Neuronal stem cell (in vitro differentiated cells): ENCODE data around the gene ITPR2.

ENCODE experiments used
- DNase-seq: peaks from one replicate; pipeline ENCODE4 v3.0.0-alpha.2; 2013; ENCODE audit warnings: low spot score
- H2AFZ ChIP-seq: one replicate; pipeline ENCODE4 v1.6.1; 2013; ENCODE audit warnings: mild to moderate bottlenecking, low read length, inconsistent platforms
- H2AK5ac ChIP-seq: 2 replicates; pipeline ENCODE4 v1.6.1; 2013; ENCODE audit warnings: low read depth, mild to moderate bottlenecking, inconsistent platforms, low read length, moderate library complexity, mixed read lengths
- H2BK120ac ChIP-seq: 2 replicates; pipeline ENCODE4 v1.6.1; 2013; ENCODE audit warnings: low read depth, mild to moderate bottlenecking, inconsistent platforms, low read length, moderate library complexity, mixed read lengths
- H2BK12ac ChIP-seq: one replicate; pipeline ENCODE4 v1.6.1; 2013; ENCODE audit warnings: low read length, inconsistent platforms
- H2BK15ac ChIP-seq: 2 replicates; pipeline ENCODE4 v1.6.1; 2013; ENCODE audit warnings: mild to moderate bottlenecking, low read length, inconsistent platforms, mixed read lengths
- H2BK5ac ChIP-seq: one replicate; pipeline ENCODE4 v1.6.1; 2013; ENCODE audit warnings: inconsistent platforms, mild to moderate bottlenecking, low read length, moderate library complexity
- H3K14ac ChIP-seq: one replicate; pipeline ENCODE4 v1.6.1; 2013; ENCODE audit warnings: low read length, inconsistent platforms
- H3K18ac ChIP-seq: 2 replicates; pipeline ENCODE4 v1.6.1; 2013; ENCODE audit warnings: low read length, inconsistent platforms
- H3K23ac ChIP-seq: 2 replicates; pipeline ENCODE4 v1.6.1; 2013; ENCODE audit warnings: low read depth, mild to moderate bottlenecking, mixed read lengths, low read length, inconsistent platforms; ENCODE audit not compliant: poor library complexity
- H3K27ac ChIP-seq: replicated peaks from 3 replicates; pipeline ENCODE4 v1.5.1; 2013; ENCODE audit warnings: low read length, inconsistent platforms
- H3K27me3 ChIP-seq, 3 experiments: 2 replicates each; pipeline ENCODE4 v1.6.1; 2013; ENCODE audit warnings: low read length in 3 of 3, mild to moderate bottlenecking in 2 of 3, inconsistent platforms in 1 of 3, low read depth in 1 of 3, mixed read lengths in 1 of 3, moderate library complexity in 1 of 3; ENCODE audit not compliant: control insufficient read depth in 3 of 3, insufficient read depth in 3 of 3
- H3K36me3 ChIP-seq, 2 donors: replicated peaks in 1 of 2; 2 replicates each; pipeline ENCODE4 v1.6.1; 2013; ENCODE audit warnings: low read length in 2 of 2; ENCODE audit not compliant: control insufficient read depth in 2 of 2, insufficient read depth in 2 of 2
- H3K4ac ChIP-seq: 2 replicates; pipeline ENCODE4 v1.6.1; 2013; ENCODE audit warnings: inconsistent platforms, mild to moderate bottlenecking, low read length, moderate library complexity
- H3K4me1 ChIP-seq, 2 donors: 1 replicate in 1 of 2; 2 replicates in 1 of 2; pipeline ENCODE4 v1.6.1; 2013; ENCODE audit warnings: low read length in 2 of 2, low read depth in 1 of 2; ENCODE audit not compliant: control insufficient read depth in 2 of 2, insufficient read depth in 1 of 2
- H3K4me2 ChIP-seq: one replicate; pipeline ENCODE4 v1.6.1; 2013; ENCODE audit warnings: mild to moderate bottlenecking, low read length, inconsistent platforms; ENCODE audit not compliant: insufficient read depth, poor library complexity, severe bottlenecking
- H3K4me3 ChIP-seq, 2 donors: 2 replicates each; pipeline ENCODE4 v1.5.1; 2013; ENCODE audit warnings: low read length in 2 of 2, mild to moderate bottlenecking in 2 of 2, inconsistent platforms in 1 of 2, moderate library complexity in 1 of 2
- H3K79me1 ChIP-seq: one replicate; pipeline ENCODE4 v1.6.1; 2013; ENCODE audit warnings: low read depth, mild to moderate bottlenecking, inconsistent platforms, low read length, moderate library complexity
- H3K9ac ChIP-seq: one replicate; pipeline ENCODE4 v1.6.1; 2013; ENCODE audit warnings: mild to moderate bottlenecking, low read depth, low read length, inconsistent platforms; ENCODE audit not compliant: poor library complexity
- H3K9me3 ChIP-seq, 2 donors: replicated peaks in 1 of 2; 2 replicates each; pipeline versions ENCODE3 to v1.6.1; 2013; ENCODE audit warnings: low read length in 2 of 2, mild to moderate bottlenecking in 2 of 2, inconsistent platforms in 1 of 2, low read depth in 1 of 2, mixed read lengths in 1 of 2, moderate library complexity in 1 of 2; ENCODE audit not compliant: control insufficient read depth in 2 of 2, insufficient read depth in 1 of 2
- H4K8ac ChIP-seq: one replicate; pipeline ENCODE4 v1.6.1; 2013; ENCODE audit warnings: low read depth, mild to moderate bottlenecking, inconsistent platforms, low read length, moderate library complexity
- H4K91ac ChIP-seq: one replicate; pipeline ENCODE4 v1.6.1; 2013; ENCODE audit warnings: low read length, low read depth, mild to moderate bottlenecking, inconsistent platforms; ENCODE audit not compliant: poor library complexity
- WGBS, 2 donors: extraction: QIAGEN DNeasy Blood & Tissue Kit; methylation state at CpG; one replicate each; pipeline ENCODE4 v1.1.7; 2013; ENCODE audit warnings: missing lambda C conversion rate in 2 of 2, mixed read lengths in 1 of 2; ENCODE audit not compliant: insufficient read length in 2 of 2, insufficient replicate concordance in 1 of 2; ENCODE audit errors: extremely low coverage in 2 of 2; 5-methylcytosine and 5-hydroxymethylcytosine counted together

Gene ITPR2

GRCh38 chr12:26699237-26699636, 133.8 kb downstream of the ITPR2 start:
- no peaks in the 10 kb centered on the region for H3K9me3 ChIP-seq
- no peak overlapping the region for H3K4me3 ChIP-seq
- no peak overlapping the region for H2AK5ac ChIP-seq
- no peak overlapping the region for H2BK5ac ChIP-seq
- H2BK120ac ChIP-seq, result no peak overlapping the region
- no peak overlapping the region for H3K23ac ChIP-seq
- no peaks in the 10 kb centered on the region for H3K36me3 ChIP-seq
- H2AFZ ChIP-seq, result no peak overlapping the region
- H3K27ac ChIP-seq, result no peak overlapping the region
- WGBS, 2 donors, result no CpG with 5 or more reads among the region's 2 CpGs
- no peak overlapping the region for H2BK15ac ChIP-seq
- no peak overlapping the region for H2BK12ac ChIP-seq
- no peak overlapping the region for H3K18ac ChIP-seq
- DNase-seq, result no peak
- no peak overlapping the region for H4K8ac ChIP-seq
- no peak overlapping the region for H4K91ac ChIP-seq
- H3K27me3 ChIP-seq, result no peaks in the 10 kb centered on the region
- no peak overlapping the region for H3K4ac ChIP-seq
- no peaks in the 10 kb centered on the region for H3K4me1 ChIP-seq
- no peak overlapping the region for H3K14ac ChIP-seq
- no peak overlapping the region for H3K9ac ChIP-seq
- H3K4me2 ChIP-seq, result no peak overlapping the region
- no peaks in the 10 kb centered on the region for H3K79me1 ChIP-seq

GRCh38 chr12:26698186-26698585, 134.8 kb downstream of the ITPR2 start:
- H3K14ac ChIP-seq, result no peak overlapping the region
- no peaks in the 10 kb centered on the region for H3K9me3 ChIP-seq
- H2BK120ac ChIP-seq, result no peak overlapping the region
- H2AK5ac ChIP-seq, result no peak overlapping the region
- no peak overlapping the region for H4K8ac ChIP-seq
- no peaks in the 10 kb centered on the region for H3K27me3 ChIP-seq
- no peak overlapping the region for H3K4me2 ChIP-seq
- no peak overlapping the region for H3K4ac ChIP-seq
- H2BK15ac ChIP-seq, result no peak overlapping the region
- H3K9ac ChIP-seq, result no peak overlapping the region
- H2BK5ac ChIP-seq, result no peak overlapping the region
- no peak overlapping the region for H2BK12ac ChIP-seq
- no peak overlapping the region for H4K91ac ChIP-seq
- H3K36me3 ChIP-seq, result no peaks in the 10 kb centered on the region
- H3K27ac ChIP-seq, result no peak overlapping the region
- no peak overlapping the region for H2AFZ ChIP-seq
- whole genome bisulfite sequencing, 2 donors, result no CpG with 5 or more reads among the region's 4 CpGs
- H3K4me3 ChIP-seq, result no peak overlapping the region
- no peak overlapping the region for H3K18ac ChIP-seq
- no peak overlapping the region for H3K23ac ChIP-seq
- DNase-seq, result no peak
- H3K79me1 ChIP-seq, result no peaks in the 10 kb centered on the region
- H3K4me1 ChIP-seq, result no peaks in the 10 kb centered on the region

- no peaks in the 10 kb centered on the region for H3K27me3 ChIP-seq
- no peak overlapping the region for H3K18ac ChIP-seq
- H2BK15ac ChIP-seq, result no peak overlapping the region
- H3K79me1 ChIP-seq, result no peaks in the 10 kb centered on the region
- no peak overlapping the region for H2BK12ac ChIP-seq
- no peak overlapping the region for H2AK5ac ChIP-seq
- H3K4ac ChIP-seq, result no peak overlapping the region
- DNase-seq, result no peak
- H3K4me3 ChIP-seq, result no peak overlapping the region
- no peak overlapping the region for H4K91ac ChIP-seq
- no peak overlapping the region for H2BK5ac ChIP-seq
- H2AFZ ChIP-seq, result no peak overlapping the region
- no peak overlapping the region for H2BK120ac ChIP-seq
- H3K9ac ChIP-seq, result no peak overlapping the region
- H3K4me1 ChIP-seq, result no peaks in the 10 kb centered on the region
- no peak overlapping the region for H3K4me2 ChIP-seq
- H3K14ac ChIP-seq, result no peak overlapping the region
- no peak overlapping the region for H4K8ac ChIP-seq
- no peak overlapping the region for H3K27ac ChIP-seq
- H3K36me3 ChIP-seq, result no peaks in the 10 kb centered on the region
- WGBS, 2 donors, result no CpG with 5 or more reads among the region's 3 CpGs
- H3K9me3 ChIP-seq, result no peaks in the 10 kb centered on the region
- H3K23ac ChIP-seq, result no peak overlapping the region
Observed at GRCh38 chr12:26697217-26697616, 135.8 kb downstream of the ITPR2 start.

- no peak overlapping the region for H3K18ac ChIP-seq
- no peaks in the 10 kb centered on the region for H3K79me1 ChIP-seq
- H3K27ac ChIP-seq, result no peak overlapping the region
- no peak overlapping the region for H2BK5ac ChIP-seq
- no peak overlapping the region for H2BK120ac ChIP-seq
- H3K36me3 ChIP-seq, result no peaks in the 10 kb centered on the region
- WGBS, 2 donors, result no CpG with 5 or more reads among the region's 7 CpGs
- H2AK5ac ChIP-seq, result no peak overlapping the region
- no peak overlapping the region for H4K91ac ChIP-seq
- no peak overlapping the region for H3K14ac ChIP-seq
- no peak overlapping the region for H2AFZ ChIP-seq
- H3K27me3 ChIP-seq, result no peaks in the 10 kb centered on the region
- H3K9ac ChIP-seq, result no peak overlapping the region
- no peak overlapping the region for H3K4ac ChIP-seq
- H3K9me3 ChIP-seq, result no peaks in the 10 kb centered on the region
- no peak overlapping the region for H2BK15ac ChIP-seq
- peaks cover 0 to under 1% of the 10 kb centered on the region in 2 donors for H3K4me1 ChIP-seq
- H4K8ac ChIP-seq, result no peak overlapping the region
- H2BK12ac ChIP-seq, result no peak overlapping the region
- no peak overlapping the region for H3K4me2 ChIP-seq
- DNase-seq, result no peak
- no peak overlapping the region for H3K23ac ChIP-seq
- H3K4me3 ChIP-seq, result no peak overlapping the region
Observed at GRCh38 chr12:26696613-26697092, 136.3 kb downstream of the ITPR2 start.
